SK-N-MC (cell line): Measurements from ENCODE around the gene SEMA3B.

Experiments used
- EZH2 ChIP-seq: fragments of 200-600 bp; sonication (generic); IDR thresholded peaks from one replicate; pipeline ENCODE4 v1.6.1; 2017; ENCODE audit warnings: antibody characterized with exemption
- POLR2AphosphoS5 ChIP-seq: IDR thresholded peaks from 2 replicates; pipeline ENCODE4 v1.6.1; 2012; ENCODE audit warnings: mild to moderate bottlenecking, low read depth, low read length, borderline replicate concordance

- TF ChIP-seq POLR2AphosphoS5 (no peak), EZH2 (no peak)
These were observed 33.4 kb downstream of the SEMA3B start for GRCh38 chr3:50302095-50303012.
